Measurements from ENCODE around the gene APOC4.
A peak's percentile ranks its signal among the peaks of the same experiment; 100 is the strongest.
"Not testable (repeated sequence)": the region's sequence is repeated elsewhere in the genome, so short reads cannot be mapped to it uniquely, and the experiment has no call there.

The APOC4 gene

DNA sequence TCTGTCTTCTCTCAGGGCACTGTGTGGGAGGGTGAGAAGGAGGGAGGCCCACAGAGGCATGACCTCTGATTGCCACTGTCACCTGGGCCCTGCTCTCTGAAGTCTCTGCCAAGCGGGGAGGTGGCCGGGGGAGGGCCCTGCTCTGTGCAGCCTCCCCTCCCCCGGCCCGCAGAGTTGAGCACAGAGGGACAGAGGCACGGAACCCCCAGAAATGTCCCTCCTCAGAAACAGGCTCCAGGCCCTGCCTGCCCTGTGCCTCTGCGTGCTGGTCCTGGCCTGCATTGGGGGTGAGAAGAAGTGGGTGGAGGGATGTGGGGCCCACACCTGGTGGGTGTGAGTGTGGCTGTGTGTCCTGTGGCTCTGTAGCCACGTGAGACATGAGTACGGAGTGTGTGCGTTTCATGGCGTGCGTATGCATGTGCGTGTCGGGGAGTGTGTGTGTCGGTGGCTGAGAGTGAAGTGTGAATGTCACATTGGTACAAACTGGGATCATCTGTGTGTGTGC is at the start of gene APOC4:
Gene APOC4, plus strand, starts transcription at position 171 of the 505 bp plus-strand sequence. Its CDS starts 41 bp downstream, at position 212.
- DNase-seq (ENCODE audit: low read depth, low spot score) = no peak

GRCh38 chr19:44892932-44893331 is 49.1 kb upstream of the APOC4 start:
- DNase-seq (ENCODE audit: low read depth, low spot score) = no peak

GRCh38 chr19:44893332-44894051 is 48.5 kb upstream of the APOC4 start:
- DNase-seq (ENCODE audit: low read depth, low spot score) = no peak

GRCh38 chr19:44894052-44894400 is 48.0 kb upstream of the APOC4 start:
- no peak for DNase-seq (ENCODE audit: low read depth, low spot score)

DNA sequence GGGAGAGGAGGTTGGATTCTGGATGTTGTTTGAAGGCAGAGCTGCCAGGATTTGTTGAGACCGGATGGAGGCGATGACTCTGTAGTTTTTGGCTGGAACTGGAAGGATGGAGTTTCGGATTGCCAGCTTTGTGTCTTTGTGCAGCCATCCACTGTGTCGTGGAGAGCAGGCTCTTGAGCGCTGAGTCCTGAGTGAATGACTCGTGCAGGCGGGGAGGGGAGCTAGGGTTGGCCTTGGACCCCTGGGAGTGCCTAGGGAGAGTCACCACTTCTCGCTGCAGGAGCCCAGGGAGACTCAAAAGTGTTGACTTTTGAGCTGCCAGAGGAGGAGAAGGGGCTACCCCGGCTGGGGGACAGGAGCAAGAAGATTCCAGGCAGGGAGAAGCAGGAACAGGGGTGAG is 47.1 kb upstream of the APOC4 start:
- DNase-seq (ENCODE audit: low read depth, low spot score) = no peak

GRCh38 chr19:44897835-44898234 is 44.2 kb upstream of the APOC4 start:
- no peak for DNase-seq (ENCODE audit: low read depth, low spot score)

DNA sequence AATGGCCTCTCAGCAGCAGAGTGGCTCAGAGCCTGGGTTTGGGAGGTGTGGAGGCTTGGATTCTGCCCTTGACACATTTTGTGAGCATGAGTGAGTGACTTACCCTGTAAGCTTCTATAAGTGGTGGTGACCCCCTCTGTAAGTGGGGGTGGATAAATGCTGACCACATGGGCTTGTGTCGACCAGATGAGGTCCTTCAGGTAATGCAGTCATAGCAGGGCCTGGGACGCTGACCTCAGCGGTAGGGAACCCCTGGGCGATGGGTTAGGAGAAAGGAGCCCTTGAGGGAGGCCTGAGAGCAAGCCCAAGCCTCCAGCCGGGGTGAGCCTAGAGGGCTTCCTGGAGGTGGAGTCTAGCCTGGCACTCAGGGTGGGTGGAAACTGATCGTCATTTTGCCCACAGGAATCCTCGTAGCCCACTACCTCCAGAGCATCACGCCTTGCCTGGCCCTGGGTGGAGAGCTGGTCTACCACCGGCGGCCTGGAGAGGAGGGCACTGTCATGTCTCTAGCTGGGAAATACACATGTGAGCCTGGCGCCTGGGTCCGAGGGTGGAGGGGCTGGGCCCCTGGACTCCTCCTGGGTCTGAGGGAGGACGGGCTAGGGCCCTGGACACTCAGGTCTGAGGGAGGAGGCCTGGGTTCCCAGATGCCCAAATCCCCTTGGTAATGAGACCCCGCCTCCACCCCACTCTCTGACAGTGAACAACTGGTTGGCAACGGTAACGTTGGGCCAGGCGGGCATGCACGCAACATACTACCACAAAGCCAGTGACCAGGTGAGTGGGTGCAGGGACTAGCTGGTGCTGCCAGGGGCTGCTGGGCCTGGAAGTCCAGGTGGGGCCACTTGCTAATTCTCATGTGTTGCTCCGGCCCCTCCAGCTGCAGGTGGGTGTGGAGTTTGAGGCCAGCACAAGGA is 41.5 kb upstream of the APOC4 start:
- DNase-seq (ENCODE audit: low read depth, low spot score) = no peak

GRCh38 chr19:44903216-44903601 is 38.8 kb upstream of the APOC4 start:
- DNase-seq (ENCODE audit: low read depth, low spot score) = no peak

DNA sequence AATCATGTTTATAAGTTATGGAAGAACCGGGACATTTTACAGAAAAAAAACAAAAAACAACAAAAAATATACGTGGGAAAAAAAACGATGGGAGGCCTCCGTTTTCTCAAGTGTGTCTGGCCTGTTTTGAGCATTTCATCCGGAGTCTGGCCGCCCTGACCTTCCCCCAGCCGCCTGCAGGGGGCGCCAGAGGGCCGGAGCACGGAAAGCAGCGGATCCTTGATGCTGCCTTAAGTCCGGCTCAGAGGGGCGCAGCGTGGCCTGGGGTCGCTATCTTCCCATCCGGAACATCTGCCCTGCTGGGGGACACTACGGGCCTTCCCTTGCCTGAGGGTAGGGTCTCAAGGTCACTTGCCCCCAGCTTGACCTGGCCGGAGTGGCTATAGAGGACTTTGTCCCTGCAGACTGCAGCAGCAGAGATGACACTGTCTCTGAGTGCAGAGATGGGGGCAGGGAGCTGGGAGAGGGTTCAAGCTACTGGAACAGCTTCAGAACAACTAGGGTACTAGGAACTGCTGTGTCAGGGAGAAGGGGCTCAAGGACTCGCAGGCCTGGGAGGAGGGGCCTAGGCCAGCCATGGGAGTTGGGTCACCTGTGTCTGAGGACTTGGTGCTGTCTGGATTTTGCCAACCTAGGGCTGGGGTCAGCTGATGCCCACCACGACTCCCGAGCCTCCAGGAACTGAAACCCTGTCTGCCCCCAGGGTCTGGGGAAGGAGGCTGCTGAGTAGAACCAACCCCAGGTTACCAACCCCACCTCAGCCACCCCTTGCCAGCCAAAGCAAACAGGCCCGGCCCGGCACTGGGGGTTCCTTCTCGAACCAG is 38.2 kb upstream of the APOC4 start:
- peak; percentile 72 for DNase-seq (ENCODE audit: low read depth, low spot score)

GRCh38 chr19:44904426-44904994 is 37.5 kb upstream of the APOC4 start:
- no peak for DNase-seq (ENCODE audit: low read depth, low spot score)

- no peak for DNase-seq (ENCODE audit: low read depth, low spot score)
Observed at GRCh38 chr19:44905437-44906160, 36.4 kb upstream of the APOC4 start, which contains the start of gene APOE. APOE (plus strand) TSS chr19:44905796; CDS start chr19:44906625, 829 bp downstream.

DNA sequence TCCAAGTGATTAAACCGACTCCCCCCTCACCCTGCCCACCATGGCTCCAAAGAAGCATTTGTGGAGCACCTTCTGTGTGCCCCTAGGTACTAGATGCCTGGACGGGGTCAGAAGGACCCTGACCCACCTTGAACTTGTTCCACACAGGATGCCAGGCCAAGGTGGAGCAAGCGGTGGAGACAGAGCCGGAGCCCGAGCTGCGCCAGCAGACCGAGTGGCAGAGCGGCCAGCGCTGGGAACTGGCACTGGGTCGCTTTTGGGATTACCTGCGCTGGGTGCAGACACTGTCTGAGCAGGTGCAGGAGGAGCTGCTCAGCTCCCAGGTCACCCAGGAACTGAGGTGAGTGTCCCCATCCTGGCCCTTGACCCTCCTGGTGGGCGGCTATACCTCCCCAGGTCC is 34.4 kb upstream of the APOC4 start:
- DNase-seq (ENCODE audit: low read depth, low spot score) = no peak

GRCh38 chr19:44908074-44908835 is 33.8 kb upstream of the APOC4 start:
- no peak for DNase-seq (ENCODE audit: low read depth, low spot score)

GRCh38 chr19:44908836-44909261 is 33.2 kb upstream of the APOC4 start:
- DNase-seq (ENCODE audit: low read depth, low spot score) = no peak

DNA sequence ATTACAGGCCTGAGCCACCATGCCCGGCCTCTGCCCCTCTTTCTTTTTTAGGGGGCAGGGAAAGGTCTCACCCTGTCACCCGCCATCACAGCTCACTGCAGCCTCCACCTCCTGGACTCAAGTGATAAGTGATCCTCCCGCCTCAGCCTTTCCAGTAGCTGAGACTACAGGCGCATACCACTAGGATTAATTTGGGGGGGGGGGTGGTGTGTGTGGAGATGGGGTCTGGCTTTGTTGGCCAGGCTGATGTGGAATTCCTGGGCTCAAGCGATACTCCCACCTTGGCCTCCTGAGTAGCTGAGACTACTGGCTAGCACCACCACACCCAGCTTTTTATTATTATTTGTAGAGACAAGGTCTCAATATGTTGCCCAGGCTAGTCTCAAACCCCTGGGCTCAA is 32.3 kb upstream of the APOC4 start:
- DNase-seq (ENCODE audit: low read depth, low spot score) = no peak

- not testable (repeated sequence) for DNase-seq (ENCODE audit: low read depth, low spot score)
Observed at GRCh38 chr19:44911896-44912295, 30.1 kb upstream of the APOC4 start.

GRCh38 chr19:44912854-44913253 is 29.2 kb upstream of the APOC4 start:
- no peak for DNase-seq (ENCODE audit: low read depth, low spot score)

- not testable (repeated sequence) for DNase-seq (ENCODE audit: low read depth, low spot score)
Observed at GRCh38 chr19:44913512-44914432, 28.3 kb upstream of the APOC4 start.
